HG02870 (cell line): Measurements from ENCODE around the gene GANC.

Experiments
- ATAC-seq: cut with Tn5 transposase; IDR thresholded peaks from one replicate; pipeline ENCODE4 v1.9.1; 2021; ENCODE audit warnings: mild to moderate bottlenecking, moderate library complexity; ENCODE audit not compliant: unreplicated experiment

Gene GANC

GRCh38 chr15:42343596-42344232 is 70.7 kb downstream of the GANC start:
- no peak for ATAC-seq

- no peak for ATAC-seq
Observed at GRCh38 chr15:42344763-42345162, 71.8 kb downstream of the GANC start.

- ATAC-seq: no peak
Observed at GRCh38 chr15:42345504-42345903, 72.5 kb downstream of the GANC start.

GRCh38 chr15:42348083-42348482 is 75.1 kb downstream of the GANC start:
- no peak for ATAC-seq

- no peak for ATAC-seq
Observed at GRCh38 chr15:42349186-42349585, 76.2 kb downstream of the GANC start.

GRCh38 chr15:42352401-42352800 is 79.4 kb downstream of the GANC start:
- no peak for ATAC-seq

- no peak for ATAC-seq
Observed at GRCh38 chr15:42353061-42353460, 80.1 kb downstream of the GANC start.

GRCh38 chr15:42354824-42355223 is 81.8 kb downstream of the GANC start:
- ATAC-seq: no peak

GRCh38 chr15:42355291-42355690 is 82.3 kb downstream of the GANC start:
- no peak for ATAC-seq

GRCh38 chr15:42356851-42357250 is 83.8 kb downstream of the GANC start:
- no peak for ATAC-seq

- no peak for ATAC-seq
Observed at GRCh38 chr15:42358141-42358540, 85.1 kb downstream of the GANC start.

- ATAC-seq: no peak
Observed at GRCh38 chr15:42359249-42359648, 86.2 kb downstream of the GANC start, which contains the start of gene CAPN3. Gene CAPN3 (plus strand): TSS chr15:42359501. CDS start chr15:42359806, 305 bp downstream.

GRCh38 chr15:42359985-42360384 is 87.0 kb downstream of the GANC start:
- no peak for ATAC-seq

GRCh38 chr15:42360535-42361112 is 87.6 kb downstream of the GANC start:
- ATAC-seq: no peak

- ATAC-seq: no peak
Observed at GRCh38 chr15:42363487-42363886, 90.5 kb downstream of the GANC start.

- ATAC-seq: no peak
Observed at GRCh38 chr15:42363942-42364341, 90.9 kb downstream of the GANC start.

GRCh38 chr15:42364529-42364928 is 91.5 kb downstream of the GANC start:
- no peak for ATAC-seq

GRCh38 chr15:42365921-42366550 is 93.0 kb downstream of the GANC start:
- no peak for ATAC-seq

- no peak for ATAC-seq
Observed at GRCh38 chr15:42367041-42367440, 94.0 kb downstream of the GANC start.

- no peak for ATAC-seq
Observed at GRCh38 chr15:42368096-42368495, 95.1 kb downstream of the GANC start.

- ATAC-seq: no peak
Observed at GRCh38 chr15:42371096-42371495, 98.1 kb downstream of the GANC start.

- ATAC-seq: no peak
Observed at GRCh38 chr15:42373274-42373673, 100.3 kb downstream of the GANC start.
